WTC11 (cell line): Measurements from ENCODE around the gene HDGFL3. TPM values are rescaled to one million over a fixed set of nuclear protein-coding genes. Genes with fewer than 3 reads are reported as not detected.
A peak's percentile ranks its signal among the peaks of the same experiment; 100 is the strongest.

Source experiments
- ATAC-seq: fragments of 200-7000 bp; cut with Tn5 transposase; 2 replicates; pipeline ENCODE4 v1.10.0; 2021; ENCODE audit warnings: mild to moderate bottlenecking, moderate library complexity
- CTCF ChIA-PET: fragments of 300-600 bp; sonication (Branson Sonifier 250); formaldehyde crosslinking; loops from one replicate; lab custom pipeline; 2021; ENCODE audit warnings: antibody characterized with exemption; lab: Charles Lee
- POLR2A ChIA-PET: fragments of 350-600 bp; sonication (Branson Sonifier 250); formaldehyde crosslinking; loops from one replicate; lab custom pipeline; 2021; ENCODE audit warnings: antibody characterized with exemption; lab: Charles Lee
- DNase-seq: peaks from one replicate; pipeline ENCODE4 v3.0.0; 2021; ENCODE audit warnings: low spot score
- H3K27ac Mint-ChIP-seq: 2 replicates; pipeline ENCODE4 v1.8.0; 2021; ENCODE audit warnings: mixed read lengths
- H3K27me3 Mint-ChIP-seq: 2 replicates; pipeline ENCODE4 v1.8.0; 2021; ENCODE audit warnings: low read depth, mild to moderate bottlenecking, moderate library complexity, mixed read lengths
- H3K36me3 Mint-ChIP-seq: 2 replicates; pipeline ENCODE4 v1.8.0; 2021; ENCODE audit warnings: mixed read lengths
- H3K4me1 Mint-ChIP-seq: 2 replicates; pipeline ENCODE4 v1.8.0; 2022; ENCODE audit warnings: mixed read lengths
- H3K4me3 Mint-ChIP-seq: 2 replicates; pipeline ENCODE4 v1.8.0; 2021; ENCODE audit warnings: mild to moderate bottlenecking, moderate library complexity, mixed read lengths
- H3K9me3 Mint-ChIP-seq: 2 replicates; pipeline ENCODE4 v1.8.0; 2021; ENCODE audit warnings: mixed read lengths
- CREB1 ChIP-seq: sonication (generic); formaldehyde crosslinking; IDR thresholded peaks from 2 replicates; pipeline ENCODE4 v1.8.0; 2023; ENCODE audit warnings: mild to moderate bottlenecking, missing genetic modification reagents
- EMX1 ChIP-seq: fragments of 250-450 bp; sonication (Bioruptor Pico); IDR thresholded peaks from 2 replicates; pipeline ENCODE4 v1.8.0; 2021; ENCODE audit warnings: mild to moderate bottlenecking
- ESRRA ChIP-seq: sonication (generic); formaldehyde crosslinking; IDR thresholded peaks from 2 replicates; pipeline ENCODE4 v1.8.1; 2022; ENCODE audit warnings: mild to moderate bottlenecking, missing genetic modification reagents, borderline replicate concordance
- ETV6 ChIP-seq: sonication (generic); formaldehyde crosslinking; IDR thresholded peaks from 2 replicates; pipeline ENCODE4 v1.8.1; 2022; ENCODE audit warnings: mild to moderate bottlenecking, missing genetic modification reagents
- HMGA2 ChIP-seq: fragments of 250-450 bp; sonication (Bioruptor Pico); IDR thresholded peaks from 2 replicates; pipeline ENCODE4 v1.4.0; 2021; ENCODE audit warnings: mild to moderate bottlenecking, moderate library complexity
- IRF2 ChIP-seq: sonication (generic); formaldehyde crosslinking; IDR thresholded peaks from 2 replicates; pipeline ENCODE4 v1.8.0; 2022; ENCODE audit warnings: low read depth, missing genetic modification reagents, borderline replicate concordance
- MXD4 ChIP-seq: fragments of 250-450 bp; sonication (Bioruptor Pico); IDR thresholded peaks from 2 replicates; pipeline ENCODE4 v1.8.0; 2021; ENCODE audit warnings: mild to moderate bottlenecking, moderate library complexity, borderline replicate concordance
- SMAD3 ChIP-seq: sonication (generic); formaldehyde crosslinking; IDR thresholded peaks from 2 replicates; pipeline ENCODE4 v1.8.0; 2022; ENCODE audit warnings: missing genetic modification reagents, mild to moderate bottlenecking, borderline replicate concordance
- ZNF263 ChIP-seq: sonication (generic); formaldehyde crosslinking; IDR thresholded peaks from 2 replicates; pipeline ENCODE4 v1.8.1; 2022; ENCODE audit warnings: low read depth, mild to moderate bottlenecking, moderate library complexity, missing genetic modification reagents
- ZNF317 ChIP-seq: sonication (generic); formaldehyde crosslinking; IDR thresholded peaks from 2 replicates; pipeline ENCODE4 v1.8.1; 2023; ENCODE audit warnings: low read depth, mild to moderate bottlenecking, moderate library complexity, missing genetic modification reagents, borderline replicate concordance
- ZNF423 ChIP-seq: fragments of 250-450 bp; sonication (Bioruptor Pico); IDR thresholded peaks from 2 replicates; pipeline ENCODE4 v2.1.2; 2022; ENCODE audit warnings: mild to moderate bottlenecking, moderate library complexity
- total RNA-seq: library from RNA; stranded (reverse); gene quantifications from 3 replicates; pipeline ENCODE4 v1.2.3, GENCODE V29; 2021
- TF ChIP-seq, protein P1 (sequence below): sonication (generic); formaldehyde crosslinking; IDR thresholded peaks from 2 replicates; pipeline ENCODE4 v1.8.1; 2023; ENCODE audit warnings: mild to moderate bottlenecking, missing genetic modification reagents, moderate library complexity
- TF ChIP-seq, protein P2 (sequence below): sonication (generic); formaldehyde crosslinking; IDR thresholded peaks from 2 replicates; pipeline ENCODE4 v1.8.0; 2023; ENCODE audit warnings: missing genetic modification reagents
- TF ChIP-seq, protein P3 (sequence below): fragments of 250-450 bp; sonication (Bioruptor Pico); IDR thresholded peaks from 2 replicates; pipeline ENCODE4 v1.9.0; 2021; ENCODE audit warnings: mild to moderate bottlenecking
- TF ChIP-seq, protein P4 (sequence below): sonication (generic); formaldehyde crosslinking; IDR thresholded peaks from 2 replicates; pipeline ENCODE4 v1.8.1; 2023; ENCODE audit warnings: mild to moderate bottlenecking, moderate library complexity, missing genetic modification reagents
- TF ChIP-seq, protein P5 (sequence below): fragments of 250-450 bp; sonication (Bioruptor Pico); IDR thresholded peaks from 2 replicates; pipeline ENCODE4 v1.8.0; 2021; ENCODE audit warnings: mild to moderate bottlenecking
- TF ChIP-seq, protein P6 (sequence below): sonication (generic); formaldehyde crosslinking; IDR thresholded peaks from 2 replicates; pipeline ENCODE4 v1.8.0; 2022; ENCODE audit warnings: mild to moderate bottlenecking, missing genetic modification reagents
- TF ChIP-seq, protein P7 (sequence below): sonication (generic); formaldehyde crosslinking; IDR thresholded peaks from 2 replicates; pipeline ENCODE4 v1.8.0; 2023; ENCODE audit warnings: mild to moderate bottlenecking, missing genetic modification reagents
- TF ChIP-seq, protein P8 (sequence below): sonication (generic); formaldehyde crosslinking; IDR thresholded peaks from 2 replicates; pipeline ENCODE4 v1.8.1; 2022; ENCODE audit warnings: low read depth, missing genetic modification reagents, borderline replicate concordance
- TF ChIP-seq, protein P9 (sequence below): sonication (generic); formaldehyde crosslinking; IDR thresholded peaks from 2 replicates; pipeline ENCODE4 v1.8.1; 2022; ENCODE audit warnings: mild to moderate bottlenecking, moderate library complexity, missing genetic modification reagents

HDGFL3 gene
- total RNA-seq, 1 experiment from 2014 or later, result 124 TPM

DNA sequence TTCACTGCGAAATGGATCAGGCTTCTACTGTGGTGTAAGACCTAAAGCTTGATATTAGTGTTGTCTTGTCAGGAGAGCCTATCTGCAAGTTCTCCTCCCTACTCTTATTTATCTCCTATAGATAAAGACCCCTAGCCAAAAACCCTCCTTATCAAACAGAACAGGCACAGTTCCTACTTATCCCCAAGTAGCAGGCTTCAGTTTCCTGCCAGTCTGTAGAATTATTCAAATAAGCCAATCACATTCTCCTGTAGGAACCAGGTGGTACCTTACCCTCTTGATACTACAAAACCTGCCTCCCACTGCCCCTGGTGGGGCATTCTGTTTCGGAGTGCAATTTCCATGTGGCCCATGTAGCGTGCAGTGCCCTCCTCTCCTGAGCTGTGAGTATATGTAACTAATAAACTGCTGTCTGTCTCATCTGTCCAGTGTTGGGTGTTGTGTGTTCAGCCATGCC, 28.7 kb downstream of the HDGFL3 start:
- TF ChIP-seq ZNF423 (CRISPR knock-in tag) (no peak), ZNF263 (CRISPR knock-in tag) (no peak)
- peaks cover 23% of the 10 kb centered on the region for H3K4me1 Mint-ChIP-seq
- no peak overlapping the region for H3K4me3 Mint-ChIP-seq
- CTCF ChIA-PET, result no interaction called here
- peak; percentile 73 for ATAC-seq
- no peak for DNase-seq
- H3K36me3 Mint-ChIP-seq, result no peaks in the 10 kb centered on the region
- no peaks in the 10 kb centered on the region for H3K9me3 Mint-ChIP-seq
- H3K27me3 Mint-ChIP-seq, result no peaks in the 10 kb centered on the region
- H3K27ac Mint-ChIP-seq, result no peak overlapping the region
- POLR2A ChIA-PET, result no interaction called here

DNA sequence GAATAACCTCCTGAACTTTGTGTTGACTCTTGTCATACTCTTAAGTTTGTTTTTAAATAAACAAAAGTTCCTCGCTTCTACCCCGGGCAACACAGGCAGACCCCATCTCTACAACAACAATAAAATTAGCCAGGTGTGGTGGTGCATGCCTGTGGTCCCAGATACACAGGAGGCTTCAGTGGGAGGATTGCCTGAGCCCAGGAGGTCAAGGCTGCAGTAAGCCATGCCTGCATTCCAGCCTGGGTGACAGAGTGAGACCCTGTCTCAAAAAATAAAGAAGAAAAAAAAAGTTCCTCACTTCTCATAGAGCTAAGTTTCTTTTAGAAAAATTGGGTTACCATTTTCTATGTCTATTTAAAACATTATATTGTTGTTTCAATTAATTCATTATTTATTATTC, 29.2 kb downstream of the HDGFL3 start:
- CTCF ChIA-PET, result no interaction called here
- Mint-ChIP-seq H3K27me3 (no peaks in the 10 kb centered on the region), H3K4me3 (no peak overlapping the region), H3K27ac (peak overlapping the region; percentile 32; the same call in 1 of the 2 replicates), H3K9me3 (no peaks in the 10 kb centered on the region), H3K36me3 (no peaks in the 10 kb centered on the region), H3K4me1 (peaks cover 23% of the 10 kb centered on the region)
- POLR2A ChIA-PET, result no interaction called here
- ATAC-seq (peak; percentile 65), DNase-seq (no peak)
- TF ChIP-seq, protein P1, sequence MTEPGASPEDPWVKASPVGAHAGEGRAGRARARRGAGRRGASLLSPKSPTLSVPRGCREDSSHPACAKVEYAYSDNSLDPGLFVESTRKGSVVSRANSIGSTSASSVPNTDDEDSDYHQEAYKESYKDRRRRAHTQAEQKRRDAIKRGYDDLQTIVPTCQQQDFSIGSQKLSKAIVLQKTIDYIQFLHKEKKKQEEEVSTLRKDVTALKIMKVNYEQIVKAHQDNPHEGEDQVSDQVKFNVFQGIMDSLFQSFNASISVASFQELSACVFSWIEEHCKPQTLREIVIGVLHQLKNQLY (CRISPR knock-in tag), result no peak
- TF ChIP-seq MXD4 (CRISPR knock-in tag), result no peak
- no peak for TF ChIP-seq ESRRA (CRISPR knock-in tag)
- TF ChIP-seq ZNF317 (CRISPR knock-in tag), result no peak
- no peak for TF ChIP-seq IRF2 (CRISPR knock-in tag)
- TF ChIP-seq SMAD3 (CRISPR knock-in tag), result no peak
- no peak for TF ChIP-seq HMGA2 (CRISPR knock-in tag)
- TF ChIP-seq, protein P2, sequence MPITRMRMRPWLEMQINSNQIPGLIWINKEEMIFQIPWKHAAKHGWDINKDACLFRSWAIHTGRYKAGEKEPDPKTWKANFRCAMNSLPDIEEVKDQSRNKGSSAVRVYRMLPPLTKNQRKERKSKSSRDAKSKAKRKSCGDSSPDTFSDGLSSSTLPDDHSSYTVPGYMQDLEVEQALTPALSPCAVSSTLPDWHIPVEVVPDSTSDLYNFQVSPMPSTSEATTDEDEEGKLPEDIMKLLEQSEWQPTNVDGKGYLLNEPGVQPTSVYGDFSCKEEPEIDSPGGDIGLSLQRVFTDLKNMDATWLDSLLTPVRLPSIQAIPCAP (CRISPR knock-in tag), result no peak
- TF ChIP-seq, protein P3, sequence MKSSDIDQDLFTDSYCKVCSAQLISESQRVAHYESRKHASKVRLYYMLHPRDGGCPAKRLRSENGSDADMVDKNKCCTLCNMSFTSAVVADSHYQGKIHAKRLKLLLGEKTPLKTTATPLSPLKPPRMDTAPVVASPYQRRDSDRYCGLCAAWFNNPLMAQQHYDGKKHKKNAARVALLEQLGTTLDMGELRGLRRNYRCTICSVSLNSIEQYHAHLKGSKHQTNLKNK (CRISPR knock-in tag), result no peak
- TF ChIP-seq, protein P4, sequence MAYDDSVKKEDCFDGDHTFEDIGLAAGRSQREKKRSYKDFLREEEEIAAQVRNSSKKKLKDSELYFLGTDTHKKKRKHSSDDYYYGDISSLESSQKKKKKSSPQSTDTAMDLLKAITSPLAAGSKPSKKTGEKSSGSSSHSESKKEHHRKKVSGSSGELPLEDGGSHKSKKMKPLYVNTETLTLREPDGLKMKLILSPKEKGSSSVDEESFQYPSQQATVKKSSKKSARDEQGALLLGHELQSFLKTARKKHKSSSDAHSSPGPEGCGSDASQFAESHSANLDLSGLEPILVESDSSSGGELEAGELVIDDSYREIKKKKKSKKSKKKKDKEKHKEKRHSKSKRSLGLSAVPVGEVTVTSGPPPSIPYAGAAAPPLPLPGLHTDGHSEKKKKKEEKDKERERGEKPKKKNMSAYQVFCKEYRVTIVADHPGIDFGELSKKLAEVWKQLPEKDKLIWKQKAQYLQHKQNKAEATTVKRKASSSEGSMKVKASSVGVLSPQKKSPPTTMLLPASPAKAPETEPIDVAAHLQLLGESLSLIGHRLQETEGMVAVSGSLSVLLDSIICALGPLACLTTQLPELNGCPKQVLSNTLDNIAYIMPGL, result no peak
- TF ChIP-seq, protein P5, sequence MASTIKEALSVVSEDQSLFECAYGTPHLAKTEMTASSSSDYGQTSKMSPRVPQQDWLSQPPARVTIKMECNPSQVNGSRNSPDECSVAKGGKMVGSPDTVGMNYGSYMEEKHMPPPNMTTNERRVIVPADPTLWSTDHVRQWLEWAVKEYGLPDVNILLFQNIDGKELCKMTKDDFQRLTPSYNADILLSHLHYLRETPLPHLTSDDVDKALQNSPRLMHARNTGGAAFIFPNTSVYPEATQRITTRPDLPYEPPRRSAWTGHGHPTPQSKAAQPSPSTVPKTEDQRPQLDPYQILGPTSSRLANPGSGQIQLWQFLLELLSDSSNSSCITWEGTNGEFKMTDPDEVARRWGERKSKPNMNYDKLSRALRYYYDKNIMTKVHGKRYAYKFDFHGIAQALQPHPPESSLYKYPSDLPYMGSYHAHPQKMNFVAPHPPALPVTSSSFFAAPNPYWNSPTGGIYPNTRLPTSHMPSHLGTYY (CRISPR knock-in tag), result no peak
- TF ChIP-seq, protein P6, sequence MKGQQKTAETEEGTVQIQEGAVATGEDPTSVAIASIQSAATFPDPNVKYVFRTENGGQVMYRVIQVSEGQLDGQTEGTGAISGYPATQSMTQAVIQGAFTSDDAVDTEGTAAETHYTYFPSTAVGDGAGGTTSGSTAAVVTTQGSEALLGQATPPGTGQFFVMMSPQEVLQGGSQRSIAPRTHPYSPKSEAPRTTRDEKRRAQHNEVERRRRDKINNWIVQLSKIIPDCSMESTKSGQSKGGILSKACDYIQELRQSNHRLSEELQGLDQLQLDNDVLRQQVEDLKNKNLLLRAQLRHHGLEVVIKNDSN (CRISPR knock-in tag), result no peak

DNA sequence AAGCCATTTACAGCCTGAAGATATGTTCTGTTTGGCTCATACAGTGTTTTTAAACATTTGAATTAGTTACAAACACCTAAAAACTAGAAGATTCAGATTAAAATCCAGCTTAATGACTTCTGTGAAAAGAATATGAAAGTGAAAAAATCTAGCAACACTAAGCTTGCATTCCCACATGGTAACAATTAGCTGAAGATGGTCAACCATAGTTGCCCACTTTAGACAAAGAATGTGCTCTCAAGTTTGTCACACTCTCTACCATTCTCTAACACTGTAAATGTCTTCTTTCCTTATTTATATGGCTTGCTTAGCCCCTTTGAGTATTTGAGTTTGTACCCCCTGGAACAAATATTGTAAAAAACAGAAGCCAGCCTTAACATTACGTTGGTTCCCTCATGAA, 32.7 kb downstream of the HDGFL3 start:
- ChIA-PET CTCF (no interaction called here), POLR2A (no interaction called here)
- TF ChIP-seq, protein P7, sequence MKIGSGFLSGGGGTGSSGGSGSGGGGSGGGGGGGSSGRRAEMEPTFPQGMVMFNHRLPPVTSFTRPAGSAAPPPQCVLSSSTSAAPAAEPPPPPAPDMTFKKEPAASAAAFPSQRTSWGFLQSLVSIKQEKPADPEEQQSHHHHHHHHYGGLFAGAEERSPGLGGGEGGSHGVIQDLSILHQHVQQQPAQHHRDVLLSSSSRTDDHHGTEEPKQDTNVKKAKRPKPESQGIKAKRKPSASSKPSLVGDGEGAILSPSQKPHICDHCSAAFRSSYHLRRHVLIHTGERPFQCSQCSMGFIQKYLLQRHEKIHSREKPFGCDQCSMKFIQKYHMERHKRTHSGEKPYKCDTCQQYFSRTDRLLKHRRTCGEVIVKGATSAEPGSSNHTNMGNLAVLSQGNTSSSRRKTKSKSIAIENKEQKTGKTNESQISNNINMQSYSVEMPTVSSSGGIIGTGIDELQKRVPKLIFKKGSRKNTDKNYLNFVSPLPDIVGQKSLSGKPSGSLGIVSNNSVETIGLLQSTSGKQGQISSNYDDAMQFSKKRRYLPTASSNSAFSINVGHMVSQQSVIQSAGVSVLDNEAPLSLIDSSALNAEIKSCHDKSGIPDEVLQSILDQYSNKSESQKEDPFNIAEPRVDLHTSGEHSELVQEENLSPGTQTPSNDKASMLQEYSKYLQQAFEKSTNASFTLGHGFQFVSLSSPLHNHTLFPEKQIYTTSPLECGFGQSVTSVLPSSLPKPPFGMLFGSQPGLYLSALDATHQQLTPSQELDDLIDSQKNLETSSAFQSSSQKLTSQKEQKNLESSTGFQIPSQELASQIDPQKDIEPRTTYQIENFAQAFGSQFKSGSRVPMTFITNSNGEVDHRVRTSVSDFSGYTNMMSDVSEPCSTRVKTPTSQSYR (CRISPR knock-in tag), result no peak
- TF ChIP-seq, protein P8, sequence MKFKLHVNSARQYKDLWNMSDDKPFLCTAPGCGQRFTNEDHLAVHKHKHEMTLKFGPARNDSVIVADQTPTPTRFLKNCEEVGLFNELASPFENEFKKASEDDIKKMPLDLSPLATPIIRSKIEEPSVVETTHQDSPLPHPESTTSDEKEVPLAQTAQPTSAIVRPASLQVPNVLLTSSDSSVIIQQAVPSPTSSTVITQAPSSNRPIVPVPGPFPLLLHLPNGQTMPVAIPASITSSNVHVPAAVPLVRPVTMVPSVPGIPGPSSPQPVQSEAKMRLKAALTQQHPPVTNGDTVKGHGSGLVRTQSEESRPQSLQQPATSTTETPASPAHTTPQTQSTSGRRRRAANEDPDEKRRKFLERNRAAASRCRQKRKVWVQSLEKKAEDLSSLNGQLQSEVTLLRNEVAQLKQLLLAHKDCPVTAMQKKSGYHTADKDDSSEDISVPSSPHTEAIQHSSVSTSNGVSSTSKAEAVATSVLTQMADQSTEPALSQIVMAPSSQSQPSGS, result no peak
- TF ChIP-seq EMX1 (CRISPR knock-in tag) (no peak), ETV6 (CRISPR knock-in tag) (no peak), CREB1 (CRISPR knock-in tag) (no peak), IRF2 (CRISPR knock-in tag) (no peak)
- TF ChIP-seq, protein P9, sequence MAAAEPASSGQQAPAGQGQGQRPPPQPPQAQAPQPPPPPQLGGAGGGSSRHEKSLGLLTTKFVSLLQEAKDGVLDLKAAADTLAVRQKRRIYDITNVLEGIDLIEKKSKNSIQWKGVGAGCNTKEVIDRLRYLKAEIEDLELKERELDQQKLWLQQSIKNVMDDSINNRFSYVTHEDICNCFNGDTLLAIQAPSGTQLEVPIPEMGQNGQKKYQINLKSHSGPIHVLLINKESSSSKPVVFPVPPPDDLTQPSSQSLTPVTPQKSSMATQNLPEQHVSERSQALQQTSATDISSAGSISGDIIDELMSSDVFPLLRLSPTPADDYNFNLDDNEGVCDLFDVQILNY (CRISPR knock-in tag), result no peak

More for the DNA sequence above, 32.7 kb downstream of the HDGFL3 start:
- no peak overlapping the region for H3K27ac Mint-ChIP-seq
- no peak for DNase-seq
- no peak overlapping the region for H3K4me3 Mint-ChIP-seq
- H3K9me3 Mint-ChIP-seq, result no peaks in the 10 kb centered on the region
- H3K27me3 Mint-ChIP-seq, result no peaks in the 10 kb centered on the region
- ATAC-seq, result no peak
- H3K4me1 Mint-ChIP-seq, result peaks cover 27% of the 10 kb centered on the region
- no peaks in the 10 kb centered on the region for H3K36me3 Mint-ChIP-seq
